ENCODE measurements around the gene SRXN1.
"Not testable (repeated sequence)": the region's sequence is repeated elsewhere in the genome, so short reads cannot be mapped to it uniquely, and the experiment has no call there.

Gene SRXN1

DNA sequence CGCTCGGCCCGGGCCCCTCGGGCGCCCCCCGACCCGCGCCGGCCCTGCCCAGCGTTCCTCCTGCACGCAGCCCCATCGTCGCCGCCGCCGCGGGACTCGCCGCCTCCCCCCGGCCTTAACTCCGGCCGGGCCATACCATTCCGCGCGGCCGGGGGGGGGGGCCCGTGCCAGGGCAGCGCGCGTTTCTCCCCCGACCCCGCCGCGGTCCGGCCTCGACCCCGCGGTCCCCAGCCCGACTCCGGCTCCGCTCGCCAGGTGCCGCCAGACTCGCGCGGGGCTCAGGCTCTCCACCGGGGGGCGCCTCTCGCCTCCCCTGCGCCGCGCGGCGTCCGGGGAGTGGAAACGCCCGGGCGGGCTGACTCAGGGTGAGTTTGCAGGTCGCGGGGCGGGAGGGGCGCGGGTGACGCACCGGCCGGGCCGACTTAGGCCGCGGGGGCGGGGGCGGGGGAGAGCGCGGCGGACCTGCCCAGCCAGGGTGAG, at the start of gene SRXN1:
TSS of gene SRXN1 (minus strand) at position 91 of the 480 bp plus-strand sequence. CDS start at position 76, 15 bp downstream.
- peak; percentile 42 for FAIRE-seq
- DNase-seq (ENCODE audit: insufficient read length, low spot score): peak; percentile 96

DNA sequence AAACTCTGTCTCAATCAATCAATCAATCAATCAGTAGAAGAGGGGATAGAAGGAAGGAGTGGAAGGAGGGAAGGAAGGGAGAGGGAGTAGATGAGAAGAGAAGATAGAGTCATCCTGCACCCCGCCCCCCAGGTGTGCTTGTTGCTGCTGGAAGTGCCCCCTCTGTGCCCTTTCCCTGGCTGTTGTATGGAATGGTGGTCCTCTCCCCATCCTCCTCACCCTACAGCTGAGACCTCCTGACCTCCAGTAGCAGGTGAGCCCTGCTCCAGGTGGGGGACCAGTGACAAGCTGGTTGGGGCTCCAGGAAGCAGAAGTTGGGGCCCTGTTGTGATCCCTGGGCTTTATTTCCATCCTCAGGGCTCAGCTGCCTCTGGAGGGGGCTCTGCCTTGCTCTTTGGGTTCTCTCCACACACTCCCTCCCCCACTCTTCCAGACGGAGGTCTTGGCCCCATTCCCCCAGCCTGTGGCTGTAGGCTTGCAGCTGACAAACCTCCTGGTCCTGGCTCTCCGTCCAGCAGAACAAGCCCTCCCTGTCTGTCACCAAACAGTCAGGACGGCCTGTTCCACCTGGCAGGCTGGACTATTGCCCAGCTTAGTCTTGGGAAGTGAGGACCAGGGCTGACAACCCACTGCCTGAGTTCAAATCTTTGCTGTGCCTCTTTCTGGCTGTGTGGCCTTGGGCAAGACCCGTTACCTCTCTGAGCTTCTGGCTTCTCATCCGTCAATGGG, 48.6 kb upstream of the SRXN1 start:
- DNase-seq (ENCODE audit: insufficient read length, low spot score): no peak
- FAIRE-seq: no peak

DNA sequence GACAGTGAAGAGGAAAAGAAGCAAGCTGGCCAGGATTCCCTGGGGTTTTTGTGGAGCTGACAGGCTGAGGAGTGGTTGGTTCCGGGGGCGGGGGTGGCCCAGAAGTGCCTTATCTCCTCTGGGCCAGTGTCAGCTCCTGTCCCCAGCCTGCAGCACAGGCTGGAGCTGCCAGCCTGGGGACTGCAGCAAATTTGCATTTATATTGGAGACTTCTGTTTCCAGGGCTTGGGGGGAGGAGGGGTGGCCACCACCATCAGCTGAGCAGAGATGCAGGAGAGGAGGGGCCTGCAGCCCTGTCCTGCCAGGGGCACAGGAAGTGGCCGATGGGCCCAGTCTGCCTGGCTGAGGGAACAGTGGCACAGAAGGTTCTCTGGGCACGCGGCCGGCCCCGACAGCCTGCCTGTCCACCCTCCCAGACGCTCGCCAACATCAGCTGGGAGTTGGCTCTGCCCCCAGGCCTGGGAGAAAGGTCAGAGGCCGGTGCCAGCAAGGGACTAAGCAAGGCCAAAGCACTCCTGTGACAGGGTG, 46.9 kb upstream of the SRXN1 start:
- FAIRE-seq: no peak
- no peak for DNase-seq (ENCODE audit: insufficient read length, low spot score)

DNA sequence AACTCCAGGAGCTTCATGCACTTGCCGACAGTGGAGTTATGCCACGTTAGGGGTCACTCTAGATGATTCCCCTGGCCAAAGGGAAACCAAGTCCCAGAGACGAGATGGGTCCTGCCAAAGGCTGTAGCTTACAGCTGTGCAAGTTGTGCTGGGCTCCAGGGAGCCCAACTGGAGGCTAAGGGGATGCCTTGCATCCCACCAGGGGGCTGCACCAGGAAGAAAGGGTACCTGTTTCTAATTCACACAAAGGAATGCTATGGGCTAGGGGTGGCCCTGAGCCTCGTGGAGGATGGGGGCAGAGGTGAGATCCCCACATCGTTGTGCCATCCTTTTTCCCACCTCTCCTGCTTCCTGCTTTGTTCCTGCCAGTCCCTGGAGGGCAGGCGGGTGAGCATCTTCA, 46.3 kb upstream of the SRXN1 start:
- no peak for DNase-seq (ENCODE audit: insufficient read length, low spot score)
- no peak for FAIRE-seq

DNA sequence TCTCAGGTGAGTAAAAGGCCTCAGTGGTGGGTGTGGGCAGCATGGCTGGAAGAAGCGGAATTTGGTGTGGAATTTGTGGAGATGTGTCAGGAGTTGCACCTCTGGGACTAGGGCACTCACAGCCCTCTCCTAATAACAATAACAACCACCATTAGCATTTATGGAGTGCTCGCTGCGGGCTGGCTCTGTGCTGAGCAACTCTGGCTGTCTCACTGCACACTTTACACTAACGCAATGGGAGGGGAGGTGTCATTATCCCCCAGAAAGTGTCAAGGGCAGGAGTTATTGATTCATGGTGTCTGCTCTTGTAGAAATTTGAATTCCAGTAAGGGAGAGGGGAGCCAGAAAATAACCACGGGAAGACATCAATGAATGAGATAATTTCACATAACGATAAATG, 45.3 kb upstream of the SRXN1 start:
- FAIRE-seq: no peak

DNA sequence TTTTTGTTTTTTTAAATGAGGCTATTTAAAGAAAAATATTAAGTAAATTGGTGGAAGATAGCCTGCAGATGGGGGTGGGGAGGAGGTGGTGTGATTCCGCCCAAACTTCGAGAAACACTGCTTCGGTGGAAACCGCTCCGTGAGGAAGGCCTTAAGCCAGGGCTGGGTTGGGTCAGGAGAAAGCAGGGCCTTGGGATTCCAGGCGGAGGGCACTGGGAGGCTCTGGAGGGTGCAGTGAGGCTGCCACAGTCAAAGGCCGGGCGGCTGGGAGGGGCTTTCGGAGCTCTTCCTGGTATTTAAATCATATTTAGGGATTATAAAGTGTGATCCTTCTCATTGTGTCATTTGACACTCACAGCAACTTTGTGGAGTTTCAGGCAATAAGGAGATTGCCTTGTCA, 44.8 kb upstream of the SRXN1 start:
- no peak for DNase-seq (ENCODE audit: insufficient read length, low spot score)
- FAIRE-seq: no peak

More for the DNA sequence above, 45.3 kb upstream of the SRXN1 start:
- no peak for DNase-seq (ENCODE audit: insufficient read length, low spot score)

DNA sequence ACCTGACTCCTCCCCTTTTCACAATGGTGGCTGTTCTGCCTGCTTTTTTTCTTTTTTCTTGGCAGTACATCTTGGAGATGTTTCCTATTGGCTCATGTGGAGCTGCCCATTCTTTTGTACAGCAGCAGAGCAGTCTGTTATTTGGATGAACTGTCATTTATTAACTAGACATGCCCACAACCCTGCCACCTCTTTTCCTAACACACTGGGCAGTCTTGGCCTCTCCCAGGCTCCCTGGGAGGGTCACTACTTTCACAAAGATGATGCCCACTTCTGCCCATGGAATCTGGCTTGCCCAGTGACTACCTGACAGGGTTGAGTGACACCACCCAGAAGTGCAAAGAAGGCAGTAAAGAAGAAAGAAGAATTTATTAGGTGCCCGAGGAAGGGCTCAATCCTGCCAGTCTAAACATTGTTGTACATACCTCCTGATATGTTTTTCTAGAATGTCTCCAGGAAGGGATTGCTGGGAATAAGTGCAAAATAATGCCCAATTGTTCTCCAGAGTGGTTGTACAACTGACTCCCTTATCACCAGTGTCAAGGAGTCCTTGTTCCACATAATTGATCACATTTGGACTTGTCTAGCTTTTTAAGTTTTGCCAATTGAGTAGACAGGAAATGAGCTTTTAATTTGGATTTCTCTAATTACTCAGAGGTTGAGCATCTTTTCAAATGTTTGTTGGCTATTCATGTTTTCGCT, 42.3 kb upstream of the SRXN1 start:
- no peak for FAIRE-seq
- no peak for DNase-seq (ENCODE audit: insufficient read length, low spot score)

DNA sequence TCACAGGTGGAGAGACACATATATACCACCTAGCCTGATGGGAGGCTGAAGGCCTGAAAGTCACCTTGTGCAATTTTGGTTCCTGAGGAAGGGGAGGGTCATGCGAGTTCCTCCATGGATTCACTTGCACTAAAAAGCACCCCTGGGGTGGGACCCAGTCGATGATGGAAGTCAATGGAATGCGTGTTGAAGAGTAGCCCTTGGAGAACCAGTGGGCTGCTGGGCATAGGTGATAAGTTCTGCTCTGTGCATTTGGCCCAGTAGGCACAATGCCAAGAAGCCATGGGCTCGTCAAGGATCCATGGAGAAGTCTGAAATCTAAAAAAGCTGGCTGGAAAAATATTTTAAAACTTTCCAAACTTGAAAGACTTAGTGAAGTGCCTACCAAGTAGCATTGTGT, 41.5 kb upstream of the SRXN1 start:
- FAIRE-seq (no peak), DNase-seq (ENCODE audit: insufficient read length, low spot score) (no peak)

DNA sequence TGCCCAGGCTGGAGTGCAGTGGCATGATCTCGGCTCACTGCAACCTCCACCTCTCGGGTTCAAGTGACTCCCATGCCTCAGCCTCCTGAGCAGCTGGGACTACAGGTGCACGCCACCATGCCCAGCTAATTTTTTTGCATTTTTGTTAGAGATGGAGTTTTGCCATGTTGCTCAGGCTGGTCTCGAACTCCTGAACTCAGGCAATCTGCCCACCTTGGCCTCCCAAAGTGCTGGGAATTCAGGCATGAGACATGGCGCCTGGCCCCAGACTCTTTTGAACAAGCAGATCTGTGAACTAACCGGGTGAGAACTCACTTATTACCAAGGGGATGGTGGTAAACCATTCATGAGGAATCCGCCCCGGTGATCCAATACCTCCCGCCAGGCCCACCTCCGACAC, 40.8 kb upstream of the SRXN1 start:
- not testable (repeated sequence) for FAIRE-seq; DNase-seq (ENCODE audit: insufficient read length, low spot score)

DNA sequence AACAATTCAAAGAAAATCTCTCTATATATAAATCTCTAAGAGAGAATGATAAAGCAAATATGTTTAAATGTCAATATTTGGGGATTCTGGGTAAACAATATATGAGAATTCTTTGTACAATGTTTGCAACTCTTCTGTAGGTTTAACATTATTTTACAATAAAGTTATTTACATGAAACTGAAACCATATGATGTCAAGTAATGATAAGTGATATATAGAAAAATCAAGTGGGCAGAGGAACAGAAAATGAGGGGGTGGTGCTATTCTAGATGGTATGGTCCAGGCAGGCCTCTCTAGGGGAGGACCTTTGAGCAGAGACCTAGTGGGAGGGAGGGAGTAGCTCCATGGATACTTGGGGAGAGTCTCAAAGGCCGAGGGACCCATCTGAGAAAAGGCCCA, 39.0 kb upstream of the SRXN1 start:
- FAIRE-seq (no peak), DNase-seq (ENCODE audit: insufficient read length, low spot score) (no peak)

DNA sequence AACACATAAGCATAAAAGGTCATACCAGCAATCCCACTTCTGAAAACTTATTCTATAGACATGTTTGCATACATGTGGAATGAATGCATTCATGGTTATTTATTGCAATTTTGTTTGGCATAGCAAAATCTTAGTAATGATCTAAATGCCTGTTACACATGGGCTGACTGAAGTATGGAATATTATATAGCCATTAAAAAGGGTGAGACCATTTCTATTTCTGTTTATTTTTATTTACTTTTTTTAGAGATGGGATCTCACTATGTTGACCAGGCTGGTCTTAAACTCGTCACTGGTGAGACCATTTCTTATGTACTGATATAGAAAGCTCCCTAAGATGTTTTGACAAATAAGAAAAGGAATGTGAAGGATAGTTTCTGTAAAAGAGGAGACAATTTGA, 36.9 kb upstream of the SRXN1 start:
- no peak for FAIRE-seq
- no peak for DNase-seq (ENCODE audit: insufficient read length, low spot score)

DNA sequence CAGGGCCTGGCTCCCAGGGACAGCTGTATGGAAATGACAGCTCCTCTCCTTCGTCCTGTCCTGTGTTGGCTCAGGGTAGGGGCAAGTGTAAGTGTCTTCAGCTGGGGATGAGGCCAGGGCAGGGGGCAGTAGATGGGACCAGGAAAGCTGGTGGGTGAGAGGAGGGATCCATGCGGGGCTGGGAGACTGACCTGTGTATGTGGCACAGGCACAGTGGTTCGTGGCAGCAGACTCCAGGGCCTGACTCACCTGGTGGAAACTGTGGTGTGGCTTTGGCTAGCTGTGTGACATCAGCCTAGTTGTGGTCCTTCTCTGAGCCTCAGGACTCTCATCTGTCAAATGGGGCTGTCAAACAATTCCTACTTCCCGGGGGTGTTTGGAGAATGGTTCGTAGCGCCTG, 36.3 kb upstream of the SRXN1 start:
- FAIRE-seq (no peak), DNase-seq (ENCODE audit: insufficient read length, low spot score) (no peak)

DNA sequence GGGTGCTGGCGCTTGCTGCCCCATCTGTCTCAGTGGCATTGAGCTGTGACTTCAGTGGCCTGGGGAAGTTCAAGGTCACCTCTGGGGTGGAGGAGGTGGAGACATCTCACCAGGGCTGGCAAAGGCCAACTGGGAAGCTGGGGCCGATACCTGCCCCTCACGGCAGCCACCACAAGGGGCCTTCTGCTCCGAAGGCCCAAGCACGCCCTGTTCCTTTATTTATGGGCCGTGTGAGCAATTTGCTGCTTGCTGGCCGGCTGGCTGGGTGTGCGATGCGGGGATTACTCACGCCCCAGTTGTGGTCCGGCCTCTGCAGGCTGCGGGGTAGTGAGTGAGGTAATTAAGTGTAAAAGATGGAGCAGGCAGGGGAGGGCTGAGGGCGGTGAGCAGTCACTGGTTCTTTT, 35.8 kb upstream of the SRXN1 start:
- DNase-seq (ENCODE audit: insufficient read length, low spot score) (no peak), FAIRE-seq (no peak)

DNA sequence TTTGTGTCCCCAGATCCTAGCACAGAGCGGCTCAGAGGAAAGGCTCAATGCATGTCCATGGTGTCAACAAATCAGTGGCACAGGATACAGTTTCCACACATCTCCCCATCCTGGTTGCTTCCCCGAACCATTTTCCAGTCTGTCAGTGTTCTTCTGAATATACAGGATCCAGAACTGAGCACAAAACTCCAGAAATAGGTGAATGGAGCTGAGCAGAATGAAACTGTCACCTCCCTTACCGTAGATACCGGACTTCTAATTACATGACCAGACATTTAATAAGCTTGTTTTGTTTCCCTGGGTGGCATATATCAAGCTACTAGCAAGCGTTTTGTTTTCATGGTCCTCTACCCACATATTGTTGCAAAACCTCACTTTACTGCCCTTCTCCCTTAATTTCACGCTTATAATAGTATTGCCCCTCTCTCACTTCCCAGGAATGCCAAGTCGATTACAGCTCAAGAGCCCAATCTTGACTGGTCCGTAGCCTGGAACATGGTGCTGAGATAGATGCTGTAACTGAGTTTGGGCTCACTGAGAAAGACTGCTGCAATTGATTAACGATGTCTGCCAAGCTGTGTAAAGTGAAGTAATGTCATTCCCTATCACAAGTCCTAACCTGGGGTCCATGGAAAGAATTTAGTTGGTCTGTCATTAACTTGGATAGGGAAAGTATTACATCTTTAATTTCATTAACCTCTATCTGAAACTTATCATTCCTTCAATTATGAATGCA, 34.6 kb upstream of the SRXN1 start:
- FAIRE-seq: no peak
- no peak for DNase-seq (ENCODE audit: insufficient read length, low spot score)

DNA sequence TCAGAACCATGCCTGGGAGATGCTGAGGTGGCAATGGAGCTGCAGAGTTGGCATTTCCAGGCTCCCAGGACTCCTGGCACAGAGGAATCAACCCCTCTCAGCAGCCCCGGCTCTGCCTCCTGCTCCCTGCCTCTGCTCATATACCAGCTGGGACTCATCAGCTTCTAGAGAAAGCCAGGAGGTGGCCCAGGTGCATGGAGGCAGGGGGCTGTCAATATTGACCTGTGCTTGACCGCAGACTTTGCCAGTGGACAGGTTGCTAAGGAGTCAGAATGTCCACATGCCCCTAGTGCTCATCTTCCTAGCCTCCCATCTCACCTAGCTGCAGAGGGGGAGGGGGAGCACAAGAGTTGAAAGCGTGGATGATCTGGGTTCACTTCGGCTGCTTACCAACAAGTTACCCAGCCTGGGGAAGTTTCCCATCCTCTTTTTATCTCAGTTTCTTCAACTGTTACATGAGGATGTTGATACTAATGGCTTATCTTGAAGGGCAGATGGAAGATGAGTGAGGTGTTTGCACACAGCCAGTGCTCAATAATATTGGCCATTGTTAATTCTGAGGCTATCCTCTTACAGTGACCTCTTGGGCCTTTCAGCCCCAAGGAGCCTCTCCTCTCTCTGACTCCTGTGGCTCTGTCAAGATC, 31.8 kb upstream of the SRXN1 start:
- DNase-seq (ENCODE audit: insufficient read length, low spot score): no peak
- no peak for FAIRE-seq

DNA sequence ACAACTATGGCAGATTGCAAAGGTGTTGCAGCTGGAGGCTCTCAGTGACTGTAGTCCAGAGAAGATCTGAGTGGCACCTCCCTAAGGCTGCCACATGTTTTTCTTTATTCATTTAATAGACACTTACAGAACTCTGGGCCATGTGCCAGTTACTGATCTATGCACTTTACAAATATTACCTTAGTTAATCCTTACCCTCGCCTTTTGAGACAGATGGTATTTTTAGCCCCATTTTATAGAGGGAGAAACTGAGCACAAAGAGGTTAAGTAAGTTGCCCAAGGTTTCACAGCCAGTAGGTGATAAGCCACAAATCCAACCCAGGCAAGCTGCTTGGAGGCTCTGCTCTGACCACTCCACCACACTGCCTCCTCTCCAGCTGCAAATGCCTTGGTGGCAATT, 29.1 kb upstream of the SRXN1 start:
- DNase-seq (ENCODE audit: insufficient read length, low spot score): no peak
- no peak for FAIRE-seq

DNA sequence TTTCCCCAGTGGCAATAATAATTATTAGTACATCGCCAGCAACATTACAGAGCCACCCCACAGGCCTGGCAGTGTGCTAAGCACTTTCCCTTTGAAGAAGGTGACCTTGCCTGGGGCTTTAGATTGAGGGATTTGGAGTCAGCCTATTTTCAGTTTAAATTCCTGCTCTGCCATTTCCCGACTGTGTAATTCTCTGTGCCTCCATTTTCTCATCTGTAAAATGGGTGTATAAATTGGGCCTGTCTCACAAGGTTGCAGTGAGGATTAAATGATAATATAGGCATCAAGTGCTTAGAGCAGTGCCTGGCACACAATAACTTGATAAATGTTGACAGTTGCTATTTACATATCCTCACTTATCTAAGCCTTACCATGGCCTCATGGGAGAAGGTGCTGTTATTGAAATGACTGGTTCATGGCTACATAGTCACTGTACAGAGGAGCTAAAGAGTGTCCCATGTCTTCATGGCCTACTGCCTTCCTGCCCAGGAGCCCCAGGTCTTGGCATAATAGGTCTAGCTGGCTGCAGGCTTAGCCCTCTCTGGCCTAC, 27.7 kb upstream of the SRXN1 start:
- DNase-seq (ENCODE audit: insufficient read length, low spot score) (no peak), FAIRE-seq (no peak)

DNA sequence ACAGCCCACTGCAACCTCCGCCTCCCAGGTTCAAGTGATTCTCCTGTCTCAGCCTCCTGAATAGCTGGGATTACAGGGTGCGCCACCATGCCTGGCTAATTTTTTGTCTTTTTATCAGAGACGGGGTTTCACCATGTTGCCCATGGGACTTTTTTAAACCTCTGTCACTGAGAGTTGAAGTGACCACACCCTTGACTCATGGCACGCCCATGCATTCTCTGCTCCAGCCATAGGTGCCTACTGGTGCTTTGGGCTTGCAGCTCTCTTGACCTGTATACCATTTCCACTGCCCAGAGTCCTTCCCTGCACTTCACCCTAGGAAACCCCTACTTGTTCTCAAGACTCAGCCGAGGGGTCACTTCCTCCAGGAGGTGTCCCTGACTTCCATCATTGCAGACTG, 25.0 kb upstream of the SRXN1 start:
- no peak for DNase-seq (ENCODE audit: insufficient read length, low spot score)
- FAIRE-seq: no peak

DNA sequence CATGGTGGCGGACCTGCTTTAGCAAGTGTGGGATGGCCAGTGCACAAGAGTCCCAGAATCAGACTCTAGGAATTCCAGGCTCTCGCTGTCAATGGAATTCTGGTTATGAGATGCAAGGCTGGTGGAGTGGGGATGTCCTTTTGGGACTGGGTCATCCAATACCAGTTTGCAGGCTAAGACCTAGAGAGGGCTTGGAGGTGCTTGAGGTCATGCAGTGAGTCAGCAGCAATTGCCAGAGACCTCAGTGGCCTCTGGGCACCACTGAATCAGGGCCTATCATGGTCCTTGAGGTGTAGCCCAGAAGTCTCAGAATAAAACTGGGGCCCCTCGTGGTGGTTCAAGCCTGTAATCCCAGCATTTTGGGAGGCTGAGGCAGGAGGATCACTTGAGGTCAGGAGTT, 24.0 kb upstream of the SRXN1 start:
- FAIRE-seq: no peak

DNA sequence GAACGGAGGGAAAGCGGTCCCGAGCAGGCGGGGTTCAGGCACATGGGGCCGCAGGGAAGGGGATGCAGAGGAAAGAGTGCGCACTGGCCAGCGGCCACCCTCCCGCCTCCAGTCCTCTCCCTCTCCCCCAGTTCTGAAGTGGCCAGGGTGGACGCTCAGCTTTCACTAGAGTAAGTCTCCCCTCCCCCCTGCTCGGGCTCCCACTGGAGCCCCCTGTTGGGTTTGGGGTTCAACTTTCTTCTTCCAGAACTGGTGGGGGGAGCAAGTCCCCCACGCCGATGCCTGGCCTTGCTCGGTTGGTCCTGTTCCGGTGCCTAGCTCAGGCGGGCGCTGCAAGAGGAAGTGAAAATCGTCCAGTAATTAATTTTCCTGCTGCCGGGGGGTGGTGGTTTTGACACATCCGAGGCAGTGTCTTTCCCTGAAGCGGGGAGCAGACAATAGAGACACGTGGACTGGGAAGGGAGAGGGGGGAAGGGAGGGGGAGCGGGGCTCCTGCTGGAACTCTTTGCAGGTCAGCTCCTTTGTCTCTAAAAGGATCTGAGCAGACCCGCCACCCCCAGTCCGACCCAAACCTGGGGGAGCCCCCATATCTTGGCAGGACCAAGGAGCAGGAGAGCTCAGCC, 23.4 kb upstream of the SRXN1 start:
- DNase-seq (ENCODE audit: insufficient read length, low spot score) (no peak), FAIRE-seq (no peak)

More for the DNA sequence above, 24.0 kb upstream of the SRXN1 start:
- no peak for DNase-seq (ENCODE audit: insufficient read length, low spot score)
